Measurements from ENCODE around the gene MTG2.

MTG2 gene

DNA sequence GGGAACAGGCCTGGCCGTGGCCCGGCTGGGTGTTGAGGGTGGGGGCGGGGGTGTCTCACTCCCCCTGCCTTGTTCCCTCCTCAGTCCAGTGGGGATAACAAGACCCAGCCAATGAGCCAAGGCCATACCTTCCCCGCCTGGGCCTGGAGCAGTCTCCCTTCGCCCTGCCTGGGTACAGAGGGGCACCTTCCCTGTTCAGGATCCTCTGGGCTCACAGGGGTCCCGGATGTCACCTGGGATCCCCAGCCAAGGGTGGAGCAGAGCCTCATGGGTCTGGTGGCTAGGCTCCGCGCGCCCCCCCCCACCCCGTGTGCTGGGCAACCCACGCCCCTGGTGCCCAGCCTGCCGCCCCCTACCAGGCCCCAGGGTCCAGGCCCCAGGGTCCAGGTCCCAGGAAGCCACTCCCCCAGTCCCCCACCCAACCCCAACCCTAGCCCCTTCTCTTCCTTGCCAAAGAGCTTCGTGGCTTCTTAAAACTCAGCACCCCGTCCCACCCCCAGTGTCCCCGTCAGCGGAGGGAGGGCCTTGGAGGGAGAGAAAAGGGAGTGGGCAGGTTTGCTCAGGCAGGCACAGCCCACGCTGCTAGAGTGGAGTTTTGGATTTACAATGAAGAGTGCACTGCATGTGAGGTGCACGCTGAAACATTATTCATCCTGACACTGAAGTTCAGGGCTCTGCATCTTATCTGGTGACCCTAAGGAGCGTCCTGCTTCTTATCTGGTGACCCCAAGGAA lies 25.4 kb downstream of the MTG2 start:
- no peak overlapping the region for H2AFZ ChIP-seq (ENCODE audit: low read length)
- no peaks in the 10 kb centered on the region for H3K36me3 ChIP-seq (replicated peaks; ENCODE audit: insufficient read depth, low read length)
- H3K9me2 ChIP-seq (replicated peaks; ENCODE audit: insufficient read depth, low read length): no peaks in the 10 kb centered on the region
- H3K27me3 ChIP-seq (replicated peaks; ENCODE audit: insufficient read depth, low read length): peaks cover 39% of the 10 kb centered on the region
- no peak overlapping the region for H3K4me2 ChIP-seq (ENCODE audit: low read depth, low read length)
- no peaks in the 10 kb centered on the region for H3K9me3 ChIP-seq (replicated peaks; ENCODE audit: insufficient read depth, low read length)
- no peak overlapping the region for H3K4me3 ChIP-seq (ENCODE audit: low read length)
- no peaks in the 10 kb centered on the region for H3F3A ChIP-seq (ENCODE audit: insufficient read depth, low read length)
- no peaks in the 10 kb centered on the region for H4K20me1 ChIP-seq (ENCODE audit: insufficient read depth, low read length)
- H3K4me1 ChIP-seq (ENCODE audit: low read length): no peaks in the 10 kb centered on the region
- H3K79me2 ChIP-seq (ENCODE audit: low read length): no peaks in the 10 kb centered on the region
- H3K27ac ChIP-seq (ENCODE audit: low read length): no peak overlapping the region
- H3K9ac ChIP-seq (ENCODE audit: low read length): no peak overlapping the region
- TF ChIP-seq EZH2 (optimal IDR thresholded peaks at IDR 0.05; ENCODE audit: low read depth, low read length) (no peak), EZH2phosphoT487 (IDR thresholded peaks at IDR 0.05; ENCODE audit: low read length) (no peak)
- TF ChIP-seq, protein P1, sequence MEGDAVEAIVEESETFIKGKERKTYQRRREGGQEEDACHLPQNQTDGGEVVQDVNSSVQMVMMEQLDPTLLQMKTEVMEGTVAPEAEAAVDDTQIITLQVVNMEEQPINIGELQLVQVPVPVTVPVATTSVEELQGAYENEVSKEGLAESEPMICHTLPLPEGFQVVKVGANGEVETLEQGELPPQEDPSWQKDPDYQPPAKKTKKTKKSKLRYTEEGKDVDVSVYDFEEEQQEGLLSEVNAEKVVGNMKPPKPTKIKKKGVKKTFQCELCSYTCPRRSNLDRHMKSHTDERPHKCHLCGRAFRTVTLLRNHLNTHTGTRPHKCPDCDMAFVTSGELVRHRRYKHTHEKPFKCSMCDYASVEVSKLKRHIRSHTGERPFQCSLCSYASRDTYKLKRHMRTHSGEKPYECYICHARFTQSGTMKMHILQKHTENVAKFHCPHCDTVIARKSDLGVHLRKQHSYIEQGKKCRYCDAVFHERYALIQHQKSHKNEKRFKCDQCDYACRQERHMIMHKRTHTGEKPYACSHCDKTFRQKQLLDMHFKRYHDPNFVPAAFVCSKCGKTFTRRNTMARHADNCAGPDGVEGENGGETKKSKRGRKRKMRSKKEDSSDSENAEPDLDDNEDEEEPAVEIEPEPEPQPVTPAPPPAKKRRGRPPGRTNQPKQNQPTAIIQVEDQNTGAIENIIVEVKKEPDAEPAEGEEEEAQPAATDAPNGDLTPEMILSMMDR (IDR thresholded peaks at IDR 0.05; ENCODE audit: low read length): no peak
- no peak for DNase-seq

DNA sequence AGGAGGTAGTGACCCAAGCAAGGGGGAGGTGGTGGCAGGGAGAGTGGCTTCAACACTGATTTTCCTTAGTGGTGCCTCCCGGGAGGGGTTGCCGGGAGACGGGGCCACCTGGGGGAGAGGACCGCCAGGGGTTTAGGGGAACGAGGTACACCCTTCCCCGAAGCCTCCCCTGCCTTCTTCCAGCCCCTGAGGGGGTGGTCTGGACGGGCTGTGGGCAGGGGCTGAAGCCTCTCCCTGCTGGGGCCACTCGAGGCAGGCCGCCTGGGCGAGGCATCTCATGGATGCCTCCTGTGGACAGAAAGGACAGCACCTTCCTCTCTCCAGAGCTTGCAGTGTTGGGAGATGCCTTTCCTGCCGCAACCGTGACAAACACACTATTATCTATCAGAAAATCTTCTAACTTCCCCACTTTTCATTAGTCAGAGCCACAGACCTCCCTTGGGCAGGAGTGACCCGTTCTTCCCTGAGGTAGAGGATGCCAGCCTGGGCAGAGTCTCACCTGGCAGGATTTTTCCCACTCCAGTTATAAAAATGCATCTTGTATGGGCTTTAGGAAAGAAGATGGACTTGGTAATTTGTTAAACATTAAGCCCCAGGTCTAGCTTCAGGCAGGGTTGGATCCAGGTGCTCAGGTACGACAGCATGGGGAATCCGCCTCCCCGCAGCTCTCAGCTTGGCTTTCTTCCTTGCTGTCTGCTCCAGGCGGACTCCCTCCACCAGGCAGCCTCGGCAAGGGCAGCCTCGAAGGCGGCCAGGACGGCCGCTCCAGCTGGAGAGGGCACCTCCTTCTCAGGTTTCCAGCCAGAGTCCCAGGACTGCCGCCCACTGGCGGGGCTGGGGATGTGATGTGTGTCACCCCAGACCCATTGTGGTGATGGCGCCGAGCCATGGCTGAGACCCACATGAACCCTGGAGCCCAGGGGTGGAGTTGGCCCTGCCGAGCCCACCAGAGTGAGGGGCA lies 26.2 kb downstream of the MTG2 start:
- no peak overlapping the region for H2AFZ ChIP-seq (ENCODE audit: low read length)
- H3K4me1 ChIP-seq (ENCODE audit: low read length): no peaks in the 10 kb centered on the region
- no peak overlapping the region for H3K4me2 ChIP-seq (ENCODE audit: low read depth, low read length)
- TF ChIP-seq EZH2 (optimal IDR thresholded peaks at IDR 0.05; ENCODE audit: low read depth, low read length) (no peak), EZH2phosphoT487 (IDR thresholded peaks at IDR 0.05; ENCODE audit: low read length) (no peak)
- TF ChIP-seq, protein P1 (IDR thresholded peaks at IDR 0.05; ENCODE audit: low read length): no peak
- H3K9ac ChIP-seq (ENCODE audit: low read length): no peak overlapping the region
- H3K27ac ChIP-seq (ENCODE audit: low read length): no peak overlapping the region
- peaks cover 43% of the 10 kb centered on the region for H3K27me3 ChIP-seq (replicated peaks; ENCODE audit: insufficient read depth, low read length)
- H3K9me2 ChIP-seq (replicated peaks; ENCODE audit: insufficient read depth, low read length): no peaks in the 10 kb centered on the region
- no peaks in the 10 kb centered on the region for H3K36me3 ChIP-seq (replicated peaks; ENCODE audit: insufficient read depth, low read length)
- H4K20me1 ChIP-seq (ENCODE audit: insufficient read depth, low read length): no peaks in the 10 kb centered on the region
- no peaks in the 10 kb centered on the region for H3K9me3 ChIP-seq (replicated peaks; ENCODE audit: insufficient read depth, low read length)
- DNase-seq: no peak
- H3K79me2 ChIP-seq (ENCODE audit: low read length): no peaks in the 10 kb centered on the region
- H3K4me3 ChIP-seq (ENCODE audit: low read length): no peak overlapping the region
- H3F3A ChIP-seq (ENCODE audit: insufficient read depth, low read length): no peaks in the 10 kb centered on the region

DNA sequence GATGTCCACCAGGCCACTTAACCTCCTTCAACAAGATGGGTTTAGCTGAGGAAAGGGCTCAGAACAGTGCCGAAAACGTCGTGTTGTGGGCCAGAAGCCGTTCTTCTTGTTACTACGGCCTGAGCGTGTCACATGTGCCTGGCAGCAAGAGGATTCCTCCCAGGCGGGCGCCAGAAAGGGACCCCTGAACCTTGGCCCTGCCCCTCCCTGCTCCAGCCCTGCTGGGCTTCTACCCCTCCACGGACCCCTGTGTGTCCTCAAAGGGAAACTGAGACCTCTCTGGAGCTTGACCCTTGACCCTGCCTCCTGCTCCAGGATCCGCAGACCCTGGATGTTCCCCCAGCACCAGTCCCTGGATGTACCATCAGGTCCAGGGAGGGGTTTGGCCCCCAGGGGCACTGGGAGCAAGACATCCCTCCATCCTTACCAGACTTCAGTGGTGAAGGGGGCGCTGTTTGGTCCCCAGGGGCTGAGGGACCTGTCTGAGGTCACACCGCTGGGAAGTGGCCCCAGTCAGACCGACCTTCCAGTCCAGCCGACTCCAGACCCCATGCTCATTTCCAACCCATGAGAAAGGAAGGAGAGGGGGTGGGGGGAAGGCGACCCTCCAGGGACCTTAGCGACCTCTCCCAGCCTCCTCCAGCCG lies 27.1 kb downstream of the MTG2 start:
- no peak for DNase-seq
- Histone ChIP-seq H3K36me3 (replicated peaks; ENCODE audit: insufficient read depth, low read length) (no peaks in the 10 kb centered on the region), H3K4me1 (ENCODE audit: low read length) (no peaks in the 10 kb centered on the region), H3K4me3 (ENCODE audit: low read length) (no peak overlapping the region), H4K20me1 (ENCODE audit: insufficient read depth, low read length) (no peaks in the 10 kb centered on the region), H3K9me2 (replicated peaks; ENCODE audit: insufficient read depth, low read length) (no peaks in the 10 kb centered on the region), H2AFZ (ENCODE audit: low read length) (no peak overlapping the region), H3K9ac (ENCODE audit: low read length) (no peak overlapping the region), H3K79me2 (ENCODE audit: low read length) (no peaks in the 10 kb centered on the region), H3F3A (ENCODE audit: insufficient read depth, low read length) (no peaks in the 10 kb centered on the region), H3K27ac (ENCODE audit: low read length) (no peak overlapping the region), H3K27me3 (replicated peaks; ENCODE audit: insufficient read depth, low read length) (peaks cover 52% of the 10 kb centered on the region), H3K9me3 (replicated peaks; ENCODE audit: insufficient read depth, low read length) (no peaks in the 10 kb centered on the region), H3K4me2 (ENCODE audit: low read depth, low read length) (no peak overlapping the region)
- no peak for TF ChIP-seq EZH2 (optimal IDR thresholded peaks at IDR 0.05; ENCODE audit: low read depth, low read length)

Data from MM.1S (cell line).